T follicular helper cell (primary cell): ENCODE measurements around the gene UPK2.
"Not testable (repeated sequence)": the region's sequence is repeated elsewhere in the genome, so short reads cannot be mapped to it uniquely, and the experiment has no call there.

Experiments
- DNase-seq: peaks from one replicate; pipeline ENCODE4 v3.0.0-alpha.2; 2020; ENCODE audit warnings: low read depth

UPK2 gene

GRCh38 chr11:118988280-118988679 is 32.2 kb downstream of the UPK2 start:
- DNase-seq = no peak

DNA sequence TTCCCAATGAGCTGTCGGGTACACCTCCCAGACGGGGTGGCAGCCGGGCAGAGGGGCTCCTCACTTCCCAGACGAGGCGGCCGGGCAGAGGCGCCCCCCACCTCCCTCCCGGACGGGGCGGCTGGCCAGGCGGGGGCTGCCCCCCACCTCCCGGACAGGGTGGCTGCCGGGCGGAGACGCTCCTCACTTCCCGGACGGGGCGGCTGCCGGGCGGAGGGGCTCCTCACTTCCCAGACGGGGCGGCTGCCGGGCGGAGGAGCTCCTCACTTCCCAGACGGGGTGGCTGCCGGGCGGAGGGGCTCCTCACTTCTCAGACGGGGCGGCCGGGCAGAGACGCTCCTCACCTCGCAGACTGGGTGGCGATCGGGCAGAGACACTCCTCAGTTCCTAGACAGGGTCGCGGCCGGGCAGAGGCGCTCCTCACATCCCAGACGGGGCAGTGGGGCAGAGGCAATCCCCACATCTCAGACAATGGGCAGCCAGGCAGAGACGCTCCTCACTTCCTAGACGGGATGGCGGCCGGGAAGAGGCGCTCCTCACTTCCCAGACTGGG is 35.5 kb downstream of the UPK2 start:
- DNase-seq = not testable (repeated sequence)

- no peak for DNase-seq
These were observed 41.0 kb downstream of the UPK2 start for GRCh38 chr11:118996926-118997626.

DNA sequence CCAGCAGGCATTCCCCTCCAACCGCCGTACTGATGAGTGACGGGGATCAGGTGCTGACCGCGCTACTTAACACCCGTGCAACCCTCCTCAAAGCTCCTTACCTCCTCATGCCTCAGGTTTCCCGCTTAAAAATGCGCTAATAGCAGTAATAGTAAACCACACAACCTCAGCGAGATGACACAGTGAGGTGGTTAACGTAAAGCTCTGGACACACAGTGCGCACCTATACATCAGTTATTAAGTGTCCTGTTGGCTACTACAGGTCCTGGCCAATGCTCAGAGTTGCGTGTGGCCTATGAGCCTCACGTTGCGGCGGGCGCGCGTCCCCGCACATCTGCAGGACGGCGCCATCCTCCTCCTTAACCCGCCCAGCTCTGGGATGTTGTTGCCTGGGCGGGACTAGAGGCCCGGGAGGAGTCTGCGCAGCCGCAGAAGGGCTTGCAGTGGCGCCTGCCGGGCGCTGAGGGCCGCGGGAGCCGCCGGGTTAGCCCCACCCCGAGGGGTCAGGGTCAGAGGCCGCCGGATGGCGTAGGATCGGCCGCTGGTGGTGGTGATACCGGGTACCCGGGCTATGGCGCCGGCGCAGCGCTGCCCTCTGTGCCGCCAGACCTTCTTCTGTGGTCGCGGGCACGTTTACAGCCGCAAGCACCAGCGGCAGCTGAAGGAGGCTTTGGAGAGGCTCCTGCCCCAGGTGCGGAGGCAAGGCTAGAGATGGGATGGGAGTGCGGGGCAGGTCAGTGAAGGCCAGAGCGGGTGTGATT is 41.7 kb downstream of the UPK2 start, which contains the start of gene CENATAC:
CENATAC (plus strand) TSS at position 512 of the 761 bp plus-strand sequence; CDS start at position 572, 60 bp downstream.
- peak; percentile 92 for DNase-seq

DNA sequence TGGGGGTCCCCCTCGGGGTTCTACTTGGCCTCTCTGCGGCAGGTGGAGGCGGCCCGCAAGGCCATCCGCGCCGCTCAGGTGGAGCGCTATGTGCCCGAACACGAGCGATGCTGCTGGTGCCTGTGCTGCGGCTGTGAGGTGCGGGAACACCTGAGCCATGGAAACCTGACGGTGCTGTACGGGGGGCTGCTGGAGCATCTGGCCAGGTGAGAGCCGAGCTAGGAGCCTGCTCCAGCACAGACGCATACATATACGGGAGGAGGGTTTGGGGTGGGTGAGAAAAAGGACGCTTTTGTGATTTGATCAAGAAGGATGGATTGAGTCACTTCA is 42.3 kb downstream of the UPK2 start:
- peak; percentile 15 for DNase-seq

GRCh38 chr11:118998822-118999221 is 42.7 kb downstream of the UPK2 start:
- no peak for DNase-seq

DNA sequence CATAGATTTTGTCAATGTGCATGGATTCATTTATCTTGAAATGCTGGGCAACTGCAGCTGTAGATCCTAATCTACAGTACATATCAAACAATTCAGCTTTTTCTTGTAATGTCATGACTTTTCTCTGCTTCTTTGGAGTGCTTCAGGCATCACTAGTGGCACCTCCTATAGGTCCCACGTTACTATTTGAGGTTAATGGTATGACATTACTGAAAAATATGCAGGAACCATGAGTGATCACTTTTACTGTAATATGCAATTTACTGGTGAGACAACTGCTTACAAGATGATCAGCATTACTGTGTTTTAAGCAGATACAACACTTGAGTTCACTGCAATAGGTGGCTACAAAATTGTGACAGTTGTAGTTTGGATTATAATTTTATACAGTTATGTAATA is 44.8 kb downstream of the UPK2 start:
- DNase-seq = no peak

GRCh38 chr11:119006656-119007055 is 50.6 kb downstream of the UPK2 start:
- no peak for DNase-seq
